GM12872 (cell line): Measurements from ENCODE around the gene DPEP1.

Experiments used
- CTCF ChIP-seq: IDR thresholded peaks from 3 replicates; pipeline ENCODE4 v1.5.1; 2011; ENCODE audit warnings: low read depth, mild to moderate bottlenecking, low read length, moderate library complexity; ENCODE audit not compliant: insufficient read depth

The DPEP1 gene

GRCh38 chr16:89636663-89637062 is 23.2 kb downstream of the DPEP1 start:
- TF ChIP-seq CTCF, result no peak

- no peak for TF ChIP-seq CTCF
These were observed 23.9 kb downstream of the DPEP1 start for GRCh38 chr16:89637379-89637778.

GRCh38 chr16:89638455-89638854 is 25.0 kb downstream of the DPEP1 start:
- TF ChIP-seq CTCF, result no peak

- TF ChIP-seq CTCF, result no peak
These were observed 25.9 kb downstream of the DPEP1 start for GRCh38 chr16:89639385-89639784.

GRCh38 chr16:89641458-89642119 is 28.1 kb downstream of the DPEP1 start:
- no peak for TF ChIP-seq CTCF

GRCh38 chr16:89642574-89642973 is 29.1 kb downstream of the DPEP1 start:
- TF ChIP-seq CTCF, result no peak

- no peak for TF ChIP-seq CTCF
These were observed 30.4 kb downstream of the DPEP1 start for GRCh38 chr16:89643769-89644300.

GRCh38 chr16:89645122-89645521 is 31.7 kb downstream of the DPEP1 start:
- TF ChIP-seq CTCF, result no peak
